B cell (primary cell): Measurements from ENCODE around the gene FAM25G. TPM values are rescaled to one million over a fixed set of nuclear protein-coding genes. Genes with fewer than 3 reads are reported as not detected.

ENCODE experiments used
- ATAC-seq: fragments of 200-7000 bp; cut with Tn5 transposase; one replicate; pipeline ENCODE4 v1.10.0; 2021; ENCODE audit warnings: low read depth, mild to moderate bottlenecking, moderate number of reproducible peaks, moderate library complexity
- CTCF ChIA-PET: fragments of 350-600 bp; sonication (Branson Sonifier 250); formaldehyde crosslinking; loops from one replicate; lab custom pipeline; 2021; ENCODE audit warnings: antibody characterized with exemption, inconsistent platforms; lab: Charles Lee
- POLR2A ChIA-PET: fragments of 350-600 bp; sonication (Branson Sonifier 250); formaldehyde crosslinking; loops from one replicate; lab custom pipeline; 2021; ENCODE audit warnings: antibody characterized with exemption; lab: Charles Lee
- DNase-seq: peaks from one replicate; pipeline ENCODE4 v3.0.0; 2013
- H2AFZ ChIP-seq: 2 replicates; pipeline ENCODE4 v1.6.1; 2012; ENCODE audit warnings: mild to moderate bottlenecking, low read depth, low read length; ENCODE audit not compliant: insufficient read depth, poor library complexity, severe bottlenecking
- H3K27ac ChIP-seq, 2 donors: 1 replicate in 1 of 2; 2 replicates in 1 of 2; pipeline ENCODE4 v1.5.1; 2012 to 2013; ENCODE audit warnings: low read length in 2 of 2, mild to moderate bottlenecking in 2 of 2, moderate library complexity in 1 of 2
- H3K27me3 ChIP-seq, 4 experiments: fragments of 200-600 bp in 1 of 4; sonication (generic) in 1 of 4; replicated peaks in 1 of 4; 1 replicate in 2 of 4; 2 replicates in 2 of 4; pipeline versions ENCODE4 v1.6.1 to v1.7.0; 2013 to 2016; ENCODE audit warnings: low read length in 3 of 4, mild to moderate bottlenecking in 2 of 4, mixed read lengths in 1 of 4, moderate library complexity in 1 of 4; ENCODE audit not compliant: insufficient read depth in 4 of 4, control insufficient read depth in 3 of 4; ENCODE audit errors: control extremely low read depth in 1 of 4
- H3K36me3 ChIP-seq, 2 experiments: replicated peaks in 1 of 2; 1 replicate in 1 of 2; 2 replicates in 1 of 2; pipeline versions ENCODE4 v1.6.1 to v1.7.1; 2013; ENCODE audit warnings: low read length in 1 of 2; ENCODE audit not compliant: insufficient read depth in 2 of 2, control insufficient read depth in 1 of 2; ENCODE audit errors: control extremely low read depth in 1 of 2, extremely low read depth in 1 of 2
- H3K4me1 ChIP-seq, 2 donors: fragments of 200-600 bp in 1 of 2; sonication (generic) in 1 of 2; 1 replicate in 1 of 2; 2 replicates in 1 of 2; pipeline versions ENCODE4 v1.5.1 to v1.6.1; 2013 to 2017; ENCODE audit warnings: low read length in 2 of 2; ENCODE audit not compliant: control insufficient read depth in 2 of 2, insufficient read depth in 2 of 2
- H3K4me2 ChIP-seq: replicated peaks from 2 replicates; pipeline ENCODE3; 2012; ENCODE audit warnings: mild to moderate bottlenecking, low read depth, low read length; ENCODE audit not compliant: poor library complexity, severe bottlenecking
- H3K4me3 ChIP-seq, 5 experiments: fragments of 200-600 bp in 1 of 5; sonication (generic) in 1 of 5; 1 replicate in 3 of 5; 2 replicates in 2 of 5; pipeline versions ENCODE4 v1.5.1 to v1.7.0; 2011 to 2016; ENCODE audit warnings: low read length in 4 of 5, mild to moderate bottlenecking in 4 of 5, low read depth in 2 of 5, control low read depth in 1 of 5, moderate library complexity in 1 of 5; ENCODE audit not compliant: insufficient read depth in 1 of 5; ENCODE audit errors: control extremely low read depth in 1 of 5, extremely low read depth in 1 of 5
- H3K79me2 ChIP-seq: fragments of 200-600 bp; sonication (generic); one replicate; pipeline ENCODE4 v1.6.0; 2016; ENCODE audit warnings: low read length; ENCODE audit not compliant: control insufficient read depth, insufficient read depth
- H3K9ac ChIP-seq: fragments of 200-600 bp; sonication (generic); 2 replicates; pipeline ENCODE4 v1.6.1; 2017; ENCODE audit warnings: mild to moderate bottlenecking, low read length, moderate library complexity
- H3K9me3 ChIP-seq, 3 donors: one replicate each; pipeline versions ENCODE4 v1.6.1 to v1.7.1; 2013; ENCODE audit warnings: low read length in 2 of 3; ENCODE audit not compliant: control insufficient read depth in 2 of 3, insufficient read depth in 1 of 3; ENCODE audit errors: control extremely low read depth in 1 of 3
- H4K20me1 ChIP-seq: 2 replicates; pipeline ENCODE4 v1.6.0; 2012; ENCODE audit warnings: mild to moderate bottlenecking, low read length; ENCODE audit not compliant: insufficient read depth, control insufficient read depth, poor library complexity, severe bottlenecking
- H3K27ac Mint-ChIP-seq: one replicate; pipeline ENCODE4 v1.8.0; 2021; ENCODE audit warnings: mixed read lengths
- H3K27me3 Mint-ChIP-seq: one replicate; pipeline ENCODE4 v1.8.0; 2021; ENCODE audit warnings: mixed read lengths
- H3K4me1 Mint-ChIP-seq: one replicate; pipeline ENCODE4 v1.8.0; 2021; ENCODE audit warnings: mixed read lengths
- H3K4me3 Mint-ChIP-seq: one replicate; pipeline ENCODE4 v1.8.0; 2021; ENCODE audit warnings: mixed read lengths
- H3K9me3 Mint-ChIP-seq: one replicate; pipeline ENCODE4 v1.8.0; 2022; ENCODE audit warnings: mixed read lengths; ENCODE audit not compliant: insufficient read depth
- EZH2 ChIP-seq: IDR thresholded peaks from 2 replicates; pipeline ENCODE4 v1.6.1; 2012; ENCODE audit warnings: borderline replicate concordance, low read depth, mild to moderate bottlenecking, moderate library complexity, low read length; ENCODE audit not compliant: insufficient read depth, poor library complexity, severe bottlenecking
- WGBS: methylation state at CpG from one replicate; pipeline ENCODE4 v1.1.5; 2013; ENCODE audit warnings: missing lambda C conversion rate; ENCODE audit not compliant: insufficient coverage; 5-methylcytosine and 5-hydroxymethylcytosine counted together
- intact Hi-C: fragments of 100-400 bp; cut with micrococcal nuclease; formaldehyde crosslinking; loops from one replicate; pipeline ENCODE4 v1.10.0; 2022
- polyA plus RNA-seq: library from polyadenylated mRNA; depleted of rRNA; stranded (reverse); fragments of >200 nt; gene quantifications from 2 replicates; pipeline ENCODE4 v1.2.3, GENCODE V29; 2012
- total RNA-seq, 2 donors: library from RNA; stranded (reverse); fragments of 120-200 nt in 1 of 2; gene quantifications; 1 replicate in 1 of 2; 2 replicates in 1 of 2; pipeline versions ENCODE4 v1.2.3 to v1.2.4, GENCODE V29; 2013 to 2022
- TF ChIP-seq, protein P1 (sequence below): fragments of 200-600 bp; IDR thresholded peaks from one replicate; pipeline ENCODE4 v1.8.0; 2022; ENCODE audit warnings: antibody characterized with exemption, mild to moderate bottlenecking

FAM25G gene
- total and polyA plus RNA-seq, 2 donors (not counting 1 experiment from before 2014, with no cell fraction given): not detected

DNA sequence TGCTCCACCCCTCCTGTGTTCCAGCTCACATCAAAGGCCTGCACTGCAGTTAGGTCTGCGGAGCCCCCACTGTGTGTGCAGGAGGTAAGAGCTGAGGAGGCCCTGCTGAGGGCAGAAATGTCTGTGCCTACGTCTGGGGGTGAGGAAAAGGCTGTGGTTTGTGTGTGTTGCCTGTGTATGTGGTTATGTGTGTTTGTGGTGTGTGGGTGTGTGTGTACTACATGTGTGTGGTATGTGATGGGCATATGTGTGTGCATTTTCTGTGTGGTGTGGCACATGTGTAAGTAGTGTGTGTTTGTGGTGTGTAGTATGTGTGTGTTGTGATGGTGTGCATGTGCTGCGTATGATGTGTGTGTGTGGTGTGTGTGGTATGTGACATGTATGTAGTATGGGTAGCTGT is 43.8 kb downstream of the FAM25G start:
- Mint-ChIP-seq H3K27ac (no peak overlapping the region), H3K9me3 (peaks cover 11% of the 10 kb centered on the region), H3K4me1 (peaks cover 16% of the 10 kb centered on the region), H3K4me3 (no peak overlapping the region), H3K27me3 (peaks cover 4% of the 10 kb centered on the region)
- ChIA-PET POLR2A (no interaction called here), CTCF (no interaction called here)
- Histone ChIP-seq H4K20me1 (no peaks in the 10 kb centered on the region), H3K27me3 (peaks cover 0 to 4% (median under 1%) of the 10 kb centered on the region in 4 experiments), H3K9ac (no peak overlapping the region), H2AFZ (no peak overlapping the region), H3K4me3 (no peak overlapping the region), H3K4me1 (peaks cover 0 to 14% of the 10 kb centered on the region in 2 donors), H3K9me3 (peaks cover 0 to 32% (median 19%) of the 10 kb centered on the region in 3 donors), H3K27ac (no peak overlapping the region), H3K4me2 (no peak overlapping the region), H3K36me3 (no peaks in the 10 kb centered on the region), H3K79me2 (no peaks in the 10 kb centered on the region)
- 85% methylated on average over 2 of the region's 3 CpGs for WGBS
- no peak for ATAC-seq
- no peak for TF ChIP-seq EZH2
- TF ChIP-seq, protein P1, sequence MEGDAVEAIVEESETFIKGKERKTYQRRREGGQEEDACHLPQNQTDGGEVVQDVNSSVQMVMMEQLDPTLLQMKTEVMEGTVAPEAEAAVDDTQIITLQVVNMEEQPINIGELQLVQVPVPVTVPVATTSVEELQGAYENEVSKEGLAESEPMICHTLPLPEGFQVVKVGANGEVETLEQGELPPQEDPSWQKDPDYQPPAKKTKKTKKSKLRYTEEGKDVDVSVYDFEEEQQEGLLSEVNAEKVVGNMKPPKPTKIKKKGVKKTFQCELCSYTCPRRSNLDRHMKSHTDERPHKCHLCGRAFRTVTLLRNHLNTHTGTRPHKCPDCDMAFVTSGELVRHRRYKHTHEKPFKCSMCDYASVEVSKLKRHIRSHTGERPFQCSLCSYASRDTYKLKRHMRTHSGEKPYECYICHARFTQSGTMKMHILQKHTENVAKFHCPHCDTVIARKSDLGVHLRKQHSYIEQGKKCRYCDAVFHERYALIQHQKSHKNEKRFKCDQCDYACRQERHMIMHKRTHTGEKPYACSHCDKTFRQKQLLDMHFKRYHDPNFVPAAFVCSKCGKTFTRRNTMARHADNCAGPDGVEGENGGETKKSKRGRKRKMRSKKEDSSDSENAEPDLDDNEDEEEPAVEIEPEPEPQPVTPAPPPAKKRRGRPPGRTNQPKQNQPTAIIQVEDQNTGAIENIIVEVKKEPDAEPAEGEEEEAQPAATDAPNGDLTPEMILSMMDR: no peak
- DNase-seq: no peak
- intact Hi-C loops: no loop called here

DNA sequence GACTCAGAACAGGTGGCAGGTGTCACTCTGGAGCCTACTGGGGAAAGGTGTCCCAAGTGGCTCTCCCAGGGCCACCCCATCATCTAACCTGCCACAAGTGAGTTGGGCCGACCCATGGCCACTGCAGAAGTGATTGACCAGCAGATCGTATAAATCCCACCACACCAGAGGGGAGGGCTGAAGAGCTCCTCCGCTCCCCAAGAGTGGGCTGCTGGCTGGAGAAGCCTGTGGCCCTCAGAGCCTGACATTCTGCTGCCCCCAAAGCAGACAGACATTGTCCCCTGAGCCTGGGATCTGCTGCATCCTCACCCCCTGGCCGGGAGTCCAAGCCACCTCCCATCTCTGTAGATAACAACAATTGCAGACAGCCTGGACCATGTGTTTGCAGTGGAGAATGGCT is 44.3 kb downstream of the FAM25G start:
- Histone ChIP-seq H3K4me3 (no peak overlapping the region), H4K20me1 (no peaks in the 10 kb centered on the region), H3K27me3 (peaks cover 0 to 4% (median under 1%) of the 10 kb centered on the region in 4 experiments), H3K4me1 (peaks cover 0 to 14% of the 10 kb centered on the region in 2 donors), H3K79me2 (no peaks in the 10 kb centered on the region), H3K9ac (no peak overlapping the region), H3K27ac (no peak overlapping the region), H3K9me3 (peaks cover 0 to 32% (median 19%) of the 10 kb centered on the region in 3 donors), H3K36me3 (no peaks in the 10 kb centered on the region), H2AFZ (no peak overlapping the region), H3K4me2 (no peak overlapping the region)
- ChIA-PET CTCF (no interaction called here), POLR2A (no interaction called here)
- Mint-ChIP-seq H3K9me3 (peaks cover 11% of the 10 kb centered on the region), H3K27me3 (peaks cover 9% of the 10 kb centered on the region), H3K4me3 (no peak overlapping the region), H3K4me1 (peaks cover 16% of the 10 kb centered on the region), H3K27ac (no peak overlapping the region)
- no peak for TF ChIP-seq EZH2
- TF ChIP-seq, protein P1: no peak
- no peak for DNase-seq
- 91% methylated on average over 4 of the region's 4 CpGs for WGBS
- no peak for ATAC-seq
- intact Hi-C loops: no loop called here
